IMR-90 (cell line): ENCODE data around the gene UBAC1. TPM values are rescaled to one million over a fixed set of nuclear protein-coding genes. Genes with fewer than 3 reads are reported as not detected.

Source experiments
- ATAC-seq: fragments of 200-7000 bp; cut with Tn5 transposase; 2 replicates; pipeline ENCODE4 v1.9.1; 2020; ENCODE audit warnings: low read depth, mild to moderate bottlenecking, moderate library complexity
- BruUV-seq: library from RNA; stranded (reverse); fragments of 400-500 nt; replicated peaks from 2 replicates; lab custom pipeline; 2021; lab: Mats Ljungman, UMichigan
- CTCF ChIA-PET: fragments of 300-600 bp; formaldehyde crosslinking; extraction: SDS; loops from one replicate; lab custom pipeline; 2021; ENCODE audit warnings: antibody characterized with exemption; lab: Yijun Ruan, JAX
- POLR2A ChIA-PET: fragments of 300-600 bp; sonication (Branson Sonifier 250); formaldehyde crosslinking; loops from one replicate; lab custom pipeline; 2022; ENCODE audit warnings: antibody characterized with exemption; ENCODE audit not compliant: unreplicated experiment; lab: Charles Lee
- DNase-seq: peaks from one replicate; pipeline ENCODE4 v3.0.0; 2013
- H2AFZ ChIP-seq: replicated peaks from 2 replicates; pipeline ENCODE3; 2013; ENCODE audit warnings: low read length, mild to moderate bottlenecking; ENCODE audit not compliant: poor library complexity
- H2AK5ac ChIP-seq: 2 replicates; pipeline ENCODE4 v1.6.1; 2013; ENCODE audit warnings: low read depth, low read length, inconsistent platforms
- H2AK9ac ChIP-seq: replicated peaks from 2 replicates; pipeline ENCODE3; 2013; ENCODE audit warnings: mild to moderate bottlenecking, low read depth, low read length, moderate library complexity; ENCODE audit not compliant: poor library complexity
- H2BK120ac ChIP-seq: 2 replicates; pipeline ENCODE4 v1.6.1; 2013; ENCODE audit warnings: low read depth, low read length, inconsistent platforms
- H2BK15ac ChIP-seq: 3 replicates; pipeline ENCODE4 v1.6.1; 2013; ENCODE audit warnings: low read depth, low read length, inconsistent platforms
- H2BK20ac ChIP-seq: 2 replicates; pipeline ENCODE4 v1.6.1; 2013; ENCODE audit warnings: low read depth, mild to moderate bottlenecking, inconsistent platforms, low read length, moderate library complexity
- H2BK5ac ChIP-seq: 2 replicates; pipeline ENCODE4 v1.6.1; 2013; ENCODE audit warnings: mild to moderate bottlenecking, low read depth, low read length, inconsistent platforms; ENCODE audit not compliant: poor library complexity, severe bottlenecking
- H3K14ac ChIP-seq: replicated peaks from 2 replicates; pipeline ENCODE4 v1.6.1; 2013; ENCODE audit warnings: low read depth, low read length, inconsistent platforms
- H3K18ac ChIP-seq: 2 replicates; pipeline ENCODE4 v1.6.1; 2013; ENCODE audit warnings: low read depth, low read length, control low read depth
- H3K23ac ChIP-seq: 2 replicates; pipeline ENCODE4 v1.6.1; 2013; ENCODE audit warnings: low read depth, low read length, inconsistent platforms
- H3K27ac ChIP-seq: 2 replicates; pipeline ENCODE4 v1.5.1; 2013; ENCODE audit warnings: mild to moderate bottlenecking, control low read depth, low read length; ENCODE audit not compliant: insufficient read depth
- H3K27me3 ChIP-seq: 2 replicates; pipeline ENCODE4 v1.6.1; 2013; ENCODE audit warnings: low read length; ENCODE audit not compliant: control insufficient read depth, insufficient read depth
- H3K36me3 ChIP-seq: 2 replicates; pipeline ENCODE4 v1.6.1; 2013; ENCODE audit warnings: low read length, mixed read lengths; ENCODE audit not compliant: control insufficient read depth, insufficient read depth
- H3K4ac ChIP-seq: 2 replicates; pipeline ENCODE4 v1.6.1; 2013; ENCODE audit warnings: low read depth, low read length, inconsistent platforms
- H3K4me1 ChIP-seq: 2 replicates; pipeline ENCODE4 v1.6.1; 2013; ENCODE audit warnings: low read length, mixed read lengths; ENCODE audit not compliant: control insufficient read depth, insufficient read depth
- H3K4me2 ChIP-seq: 2 replicates; pipeline ENCODE4 v1.6.1; 2013; ENCODE audit warnings: low read depth, mild to moderate bottlenecking, control low read depth, low read length, moderate library complexity
- H3K4me3 ChIP-seq: 2 replicates; pipeline ENCODE4 v1.5.1; 2013; ENCODE audit warnings: low read depth, mild to moderate bottlenecking, control low read depth, low read length, moderate library complexity; ENCODE audit not compliant: insufficient read depth
- H3K56ac ChIP-seq: 2 replicates; pipeline ENCODE4 v1.6.1; 2013; ENCODE audit warnings: low read length, inconsistent platforms; ENCODE audit not compliant: insufficient read depth; ENCODE audit errors: extremely low read depth
- H3K79me1 ChIP-seq, 2 experiments: 2 replicates each; pipeline ENCODE4 v1.6.1; 2013; ENCODE audit warnings: low read length in 2 of 2, inconsistent platforms in 1 of 2, low read depth in 1 of 2
- H3K9ac ChIP-seq: 2 replicates; pipeline ENCODE4 v1.6.1; 2013; ENCODE audit warnings: low read depth, low read length, control low read depth
- H3K9me1 ChIP-seq: 2 replicates; pipeline ENCODE4 v1.6.1; 2013; ENCODE audit warnings: low read length, inconsistent platforms; ENCODE audit not compliant: insufficient read depth
- H3K9me3 ChIP-seq: 2 replicates; pipeline ENCODE4 v1.6.1; 2013; ENCODE audit warnings: low read length; ENCODE audit not compliant: control insufficient read depth, insufficient read depth
- H4K20me1 ChIP-seq: 2 replicates; pipeline ENCODE4 v1.6.1; 2013; ENCODE audit warnings: low read length, inconsistent platforms; ENCODE audit not compliant: insufficient read depth
- H4K5ac ChIP-seq: 2 replicates; pipeline ENCODE4 v1.6.1; 2013; ENCODE audit warnings: mild to moderate bottlenecking, low read depth, low read length, control low read depth
- H4K8ac ChIP-seq, 2 experiments: 2 replicates each; pipeline ENCODE4 v1.6.1; 2013; ENCODE audit warnings: low read depth in 2 of 2, low read length in 2 of 2, control low read depth in 1 of 2, inconsistent platforms in 1 of 2
- H4K91ac ChIP-seq: 2 replicates; pipeline ENCODE4 v1.6.1; 2013; ENCODE audit warnings: low read depth, low read length, inconsistent platforms; ENCODE audit not compliant: insufficient read depth
- CEBPB ChIP-seq: IDR thresholded peaks from 2 replicates; pipeline ENCODE4 v1.6.1; 2012; ENCODE audit warnings: low read depth, low read length, improper control_type of control experiment
- FOS ChIP-seq: fragments of 150-350 bp; IDR thresholded peaks from 2 replicates; pipeline ENCODE4 v1.6.1; 2016; ENCODE audit warnings: low read depth, low read length
- RFX5 ChIP-seq: IDR thresholded peaks from 2 replicates; pipeline ENCODE4 v1.8.0; 2012; ENCODE audit warnings: low read depth, mild to moderate bottlenecking, low read length, moderate library complexity
- WGBS, 2 experiments: methylation state at CpG; one replicate each; pipeline versions ENCODE4 v1.1.5 to v1.1.7; 2013; ENCODE audit warnings: missing lambda C conversion rate in 2 of 2; ENCODE audit not compliant: insufficient read length in 1 of 2; ENCODE audit errors: extremely low coverage in 2 of 2; 5-methylcytosine and 5-hydroxymethylcytosine counted together
- dilution Hi-C: fragments of 300-500 bp; cut with HindIII; formaldehyde crosslinking; loops from one replicate; pipeline ENCODE4 v1.14.3; 2018; ENCODE audit warnings: low sequenced_read_pairs; ENCODE audit not compliant: unreplicated experiment
- in situ Hi-C: fragments of 300-500 bp; cut with MboI; formaldehyde crosslinking; loops from 3 replicates; pipeline ENCODE4 v1.14.3; 2019; ENCODE audit warnings: low sequenced_read_pairs, inconsistent platforms, mixed read lengths
- intact Hi-C: fragments of 100-400 bp; cut with micrococcal nuclease; formaldehyde crosslinking; loops from 2 replicates; pipeline ENCODE4 v1.10.0; 2022
- polyA plus RNA-seq, 3 experiments: library from polyadenylated mRNA; depleted of rRNA; stranded (reverse); fragments of >200 nt; gene quantifications; 2 replicates each; pipeline ENCODE4 v1.2.3, GENCODE V29; 2012; ENCODE audit warnings: low replicate concordance in 1 of 3
- total RNA-seq: library from RNA; depleted of rRNA; stranded (reverse); fragments of >200 nt; gene quantifications from 2 replicates; pipeline ENCODE4 v1.2.3, GENCODE V29; 2012

The UBAC1 gene
- total and polyA plus RNA-seq, 2 of the 4 experiments (the other 2 are of a cell fraction), result 25.3 to 33.9 TPM

GRCh38 chr9:135901031-135901758 lies 60.0 kb downstream of the UBAC1 start:
- intact Hi-C loops (no loop called here), dilution Hi-C loops (no loop called here), in situ Hi-C loops (loop anchor here (5.0 kb wide), 1 partner anchor 44 kb away; no protein-coding TSS in a partner anchor)
- Histone ChIP-seq H2BK120ac (no peak overlapping the region), H3K56ac (no peak overlapping the region), H4K8ac (no peak overlapping the region), H3K9me3 (peaks cover 2% of the 10 kb centered on the region; the same call in 1 of the 2 replicates), H3K4ac (no peak overlapping the region), H3K27me3 (no peaks in the 10 kb centered on the region), H2AK5ac (no peak overlapping the region), H2BK20ac (no peak overlapping the region), H2AK9ac (no peak overlapping the region), H3K27ac (no peak overlapping the region), H3K4me1 (peaks cover 5% of the 10 kb centered on the region), H2BK15ac (no peak overlapping the region), H4K5ac (no peak overlapping the region), H4K91ac (no peak overlapping the region), H4K20me1 (peaks cover 95% of the 10 kb centered on the region), H2BK5ac (no peak overlapping the region), H3K23ac (no peak overlapping the region), H3K4me3 (no peak overlapping the region), H3K4me2 (no peak overlapping the region), H2AFZ (no peak overlapping the region), H3K36me3 (0 out of 2 replicates have a peak, but pooled peaks cover 2% of the 10 kb centered on the region), H3K9ac (no peak overlapping the region), H3K14ac (no peak overlapping the region), H3K9me1 (peaks cover 18% of the 10 kb centered on the region; the same call in 1 of the 2 replicates), H3K79me1 (peaks cover 35 to 89% of the 10 kb centered on the region in 2 experiments), H3K18ac (no peak overlapping the region)
- no TSS peak for BruUV-seq
- no peak for ATAC-seq
- DNase-seq, result no peak
- ChIA-PET POLR2A (no interaction called here), CTCF (no interaction called here)
- TF ChIP-seq CEBPB, result no peak
- TF ChIP-seq RFX5, result no peak
- no peak for TF ChIP-seq FOS
- 93% methylated on average over 5 of the region's 9 CpGs; no CpG with 5 or more reads in 1 of the 2 experiments for WGBS, 2 experiments
